ENCODE measurements around the gene PDCD11.
"Not testable (repeated sequence)": the region's sequence is repeated elsewhere in the genome, so short reads cannot be mapped to it uniquely, and the experiment has no call there.

- TF ChIP-seq CTCF, POLR2A (IDR thresholded peaks at IDR 0.05): not testable (repeated sequence)
Observed at GRCh38 chr10:103354567-103354966, 41.9 kb upstream of the PDCD11 start.

Data from uterus (tissue), 2 donors.